Effector memory CD4-positive, alpha-beta T cell (primary cell): ENCODE measurements around the gene TYMP.
"Not testable (repeated sequence)": the region's sequence is repeated elsewhere in the genome, so short reads cannot be mapped to it uniquely, and the experiment has no call there.

Source experiments
- DNase-seq, 3 donors: peaks; one replicate each; pipeline ENCODE4 v3.0.0-alpha.2; 2020
- H3K27ac ChIP-seq: 2 replicates; pipeline ENCODE4 v1.7.0; 2013; ENCODE audit warnings: mild to moderate bottlenecking, low read length, moderate library complexity; ENCODE audit not compliant: insufficient read depth, poor library complexity, severe bottlenecking
- H3K27me3 ChIP-seq: replicated peaks from 2 replicates; pipeline ENCODE4 v1.7.0; 2013; ENCODE audit warnings: mild to moderate bottlenecking, low read length; ENCODE audit not compliant: insufficient read depth, control insufficient read depth, poor library complexity, severe bottlenecking
- H3K36me3 ChIP-seq: 2 replicates; pipeline ENCODE4 v1.7.0; 2013; ENCODE audit warnings: mild to moderate bottlenecking, low read length, moderate library complexity; ENCODE audit not compliant: control insufficient read depth, insufficient read depth
- H3K4me1 ChIP-seq: 2 replicates; pipeline ENCODE4 v1.7.0; 2013; ENCODE audit warnings: low read length, mild to moderate bottlenecking; ENCODE audit not compliant: control insufficient read depth, insufficient read depth, poor library complexity, severe bottlenecking
- H3K4me3 ChIP-seq: 2 replicates; pipeline ENCODE4 v1.7.0; 2013; ENCODE audit warnings: low read length, low read depth, mild to moderate bottlenecking; ENCODE audit not compliant: insufficient read depth, poor library complexity, severe bottlenecking
- H3K9me3 ChIP-seq: 2 replicates; pipeline ENCODE4 v1.7.0; 2013; ENCODE audit warnings: mild to moderate bottlenecking, low read length, moderate library complexity; ENCODE audit not compliant: control insufficient read depth

The TYMP gene

DNA sequence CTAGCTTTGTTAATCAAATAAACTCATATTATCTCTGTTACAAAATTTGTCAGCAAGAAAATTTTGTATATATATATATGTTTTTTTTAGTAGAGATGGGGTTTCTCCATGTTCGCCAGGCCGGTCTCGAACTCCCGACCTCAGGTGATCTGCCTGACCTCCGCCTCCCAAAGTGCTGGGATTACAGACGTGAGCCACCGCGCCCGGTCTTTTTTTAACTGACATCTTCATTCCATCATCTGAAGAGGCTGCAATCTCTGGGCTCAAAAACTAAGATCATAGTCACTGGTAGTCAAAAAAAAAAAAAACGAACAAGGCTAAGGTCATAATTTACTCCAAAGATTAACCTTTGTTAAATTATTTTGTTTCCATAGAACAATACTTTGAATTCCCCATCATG lies 10.6 kb upstream of the TYMP start:
- no peak overlapping the region for H3K4me3 ChIP-seq
- H3K36me3 ChIP-seq: no peaks in the 10 kb centered on the region
- H3K9me3 ChIP-seq: no peaks in the 10 kb centered on the region
- no peaks in the 10 kb centered on the region for H3K27me3 ChIP-seq
- H3K4me1 ChIP-seq: peaks cover 30% of the 10 kb centered on the region
- no peak for DNase-seq
- peak overlapping the region; percentile 98 for H3K27ac ChIP-seq

DNA sequence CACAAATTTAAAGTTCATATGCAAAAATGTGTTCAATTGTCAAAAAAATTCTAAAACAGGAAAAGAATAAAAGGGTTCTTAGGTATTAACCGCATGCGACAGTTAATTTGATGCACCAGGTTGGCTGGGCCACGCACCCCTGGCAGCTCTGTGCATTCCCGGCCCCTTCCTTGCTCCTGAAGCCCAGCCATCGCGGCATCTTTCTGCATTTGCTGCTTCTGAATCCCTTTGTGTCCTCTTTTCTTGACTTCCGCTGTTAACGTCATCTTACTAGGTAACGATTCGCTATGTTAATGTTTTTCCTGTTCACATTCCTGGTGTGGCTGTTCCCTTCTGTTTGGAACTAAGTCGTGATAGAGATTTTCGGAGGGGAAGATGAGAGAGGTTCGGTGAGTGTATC lies 8.0 kb upstream of the TYMP start:
- Histone ChIP-seq H3K27me3 (no peaks in the 10 kb centered on the region), H3K27ac (peak overlapping the region; percentile 98), H3K4me3 (no peak overlapping the region), H3K36me3 (no peaks in the 10 kb centered on the region), H3K4me1 (peaks cover 23% of the 10 kb centered on the region), H3K9me3 (no peaks in the 10 kb centered on the region)
- no peak for DNase-seq

DNA sequence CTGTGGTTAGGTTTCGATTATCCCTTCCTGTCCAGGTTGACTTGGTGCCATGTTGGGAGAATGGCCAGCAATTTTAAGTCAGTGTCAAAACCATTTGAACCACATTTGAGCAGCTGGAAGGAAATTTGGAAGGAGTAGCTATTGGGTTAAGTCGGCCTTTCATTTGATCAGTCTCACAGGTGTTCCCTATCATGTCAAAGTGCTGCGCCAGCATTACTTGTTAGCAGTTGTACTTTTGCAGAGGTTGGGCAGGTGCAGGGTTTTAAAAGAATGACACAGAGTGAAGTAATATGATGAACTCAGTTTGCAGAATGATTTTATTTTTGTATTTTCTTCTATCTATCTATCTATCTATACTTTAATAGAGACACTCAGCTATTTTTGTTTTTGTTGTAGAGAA lies 6.4 kb upstream of the TYMP start:
- DNase-seq: no peak
- Histone ChIP-seq H3K36me3 (no peaks in the 10 kb centered on the region), H3K4me1 (peaks cover 28% of the 10 kb centered on the region), H3K27ac (no peak overlapping the region), H3K9me3 (no peaks in the 10 kb centered on the region), H3K4me3 (no peak overlapping the region), H3K27me3 (no peaks in the 10 kb centered on the region)

DNA sequence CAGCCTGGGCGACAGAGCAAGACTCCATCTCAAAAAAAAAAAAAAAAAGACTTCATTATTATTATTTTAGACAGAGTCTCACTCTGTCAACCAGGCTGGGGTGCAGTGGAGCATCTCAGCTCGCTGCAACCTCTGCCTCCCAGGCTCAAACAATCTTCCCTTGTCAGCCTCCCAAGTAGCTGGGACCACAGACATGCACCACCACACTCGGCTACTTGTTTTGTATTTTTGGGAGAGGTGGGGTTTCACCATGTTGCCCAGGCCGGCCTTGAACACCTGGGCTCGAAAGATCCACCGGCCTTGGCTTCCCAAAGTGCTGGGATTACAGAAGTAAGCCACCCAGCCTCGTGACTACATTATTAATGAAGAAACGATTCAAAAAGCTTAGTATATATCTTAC lies 5.3 kb upstream of the TYMP start:
- no peaks in the 10 kb centered on the region for H3K36me3 ChIP-seq
- peaks cover 36% of the 10 kb centered on the region for H3K4me1 ChIP-seq
- H3K27ac ChIP-seq: no peak overlapping the region
- no peaks in the 10 kb centered on the region for H3K27me3 ChIP-seq
- H3K4me3 ChIP-seq: no peak overlapping the region
- no peaks in the 10 kb centered on the region for H3K9me3 ChIP-seq
- no peak for DNase-seq

DNA sequence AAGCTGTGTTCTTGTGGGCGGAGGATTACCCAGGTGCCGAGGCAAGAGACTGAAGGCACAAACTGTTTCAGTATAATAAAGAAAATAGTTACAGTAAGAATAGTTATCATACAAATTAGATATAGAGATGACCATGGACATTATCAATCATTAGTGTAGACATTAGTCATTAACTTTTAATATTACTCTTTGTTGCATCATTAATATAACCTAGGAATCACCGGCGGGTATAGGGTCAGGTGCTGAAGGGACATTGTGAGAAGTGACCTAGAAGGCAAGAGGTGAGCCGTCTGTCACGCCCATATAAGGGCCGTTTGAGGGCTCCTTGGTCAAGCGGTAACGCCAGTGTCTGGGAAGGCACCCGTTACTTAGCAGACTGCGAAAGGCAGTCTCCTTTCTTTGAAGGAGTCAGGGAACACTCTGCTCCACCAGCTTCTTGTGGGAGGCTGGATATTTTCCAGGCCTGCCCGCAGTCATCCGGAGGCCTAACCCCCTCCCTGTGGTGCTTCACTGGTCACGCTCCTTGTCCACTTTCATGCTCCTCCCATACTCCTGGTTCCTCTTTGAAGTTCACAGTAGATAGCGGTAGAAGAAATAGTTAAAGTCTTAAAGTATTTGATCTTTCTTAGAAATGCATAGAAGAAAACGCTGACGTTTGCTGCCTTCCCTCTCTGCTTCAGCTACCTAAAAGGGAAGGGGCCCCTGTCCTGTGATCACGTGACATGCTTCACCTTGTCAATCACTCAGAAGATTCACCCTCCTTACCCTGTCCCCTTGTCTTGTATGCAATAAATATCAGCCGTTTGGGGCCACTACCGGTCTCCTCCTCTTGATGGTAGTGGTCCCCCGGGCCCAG lies 4.3 kb upstream of the TYMP start:
- DNase-seq, H3K27ac ChIP-seq, H3K27me3 ChIP-seq, H3K4me3 ChIP-seq, H3K9me3 ChIP-seq, H3K36me3 ChIP-seq: not testable (repeated sequence)
- peaks cover 31% of the 10 kb centered on the region for H3K4me1 ChIP-seq

DNA sequence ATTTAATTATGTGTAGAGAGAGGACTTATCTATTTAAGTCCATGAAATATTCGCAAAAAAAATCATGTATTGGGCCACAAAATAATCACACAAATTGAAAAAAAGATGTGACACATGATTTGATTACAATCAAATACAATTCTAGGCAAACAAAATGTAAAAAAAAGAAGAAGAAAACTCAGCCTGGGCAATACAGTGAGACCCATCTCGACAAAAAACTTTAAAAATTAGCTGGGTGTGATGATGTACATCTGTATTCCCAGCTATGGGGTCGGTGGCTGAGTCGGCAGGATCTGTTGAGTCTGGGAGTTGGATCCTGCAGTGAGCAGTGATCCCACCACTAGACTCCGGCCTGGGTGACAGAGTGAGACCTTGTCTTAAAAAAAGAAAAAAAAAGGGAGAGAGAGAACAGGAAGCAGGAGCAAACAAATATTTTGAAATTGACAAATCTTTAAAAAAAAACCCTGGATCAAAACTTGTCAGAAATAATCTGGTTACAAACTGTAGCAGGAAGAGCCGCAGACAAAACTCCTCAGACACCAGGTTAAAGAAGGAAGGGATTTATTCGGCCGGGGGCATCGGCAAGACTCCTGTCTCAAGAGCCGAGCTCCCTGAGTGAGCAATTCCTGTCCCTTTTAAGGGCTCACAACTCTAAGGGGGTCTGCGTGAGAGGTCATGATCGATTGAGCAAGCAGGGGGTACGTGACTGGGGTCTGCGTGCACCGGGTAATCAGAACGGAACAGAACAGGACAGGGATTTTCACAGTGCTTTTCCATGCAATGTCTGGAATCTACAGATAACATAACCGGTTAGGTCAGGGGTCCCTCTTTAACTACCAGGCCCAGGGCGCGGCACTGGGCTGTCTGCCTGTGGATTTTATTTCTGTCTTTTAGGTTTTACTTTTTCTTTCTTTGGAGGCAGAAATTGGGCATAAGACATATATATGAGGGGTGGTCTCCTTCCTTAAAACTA lies 3.3 kb upstream of the TYMP start:
- peaks cover 21% of the 10 kb centered on the region for H3K4me1 ChIP-seq
- H3K9me3 ChIP-seq: no peaks in the 10 kb centered on the region
- H3K4me3 ChIP-seq: no peak overlapping the region
- DNase-seq: no peak
- H3K27me3 ChIP-seq: no peaks in the 10 kb centered on the region
- H3K36me3 ChIP-seq: no peaks in the 10 kb centered on the region
- peak overlapping the region; percentile 97 for H3K27ac ChIP-seq

DNA sequence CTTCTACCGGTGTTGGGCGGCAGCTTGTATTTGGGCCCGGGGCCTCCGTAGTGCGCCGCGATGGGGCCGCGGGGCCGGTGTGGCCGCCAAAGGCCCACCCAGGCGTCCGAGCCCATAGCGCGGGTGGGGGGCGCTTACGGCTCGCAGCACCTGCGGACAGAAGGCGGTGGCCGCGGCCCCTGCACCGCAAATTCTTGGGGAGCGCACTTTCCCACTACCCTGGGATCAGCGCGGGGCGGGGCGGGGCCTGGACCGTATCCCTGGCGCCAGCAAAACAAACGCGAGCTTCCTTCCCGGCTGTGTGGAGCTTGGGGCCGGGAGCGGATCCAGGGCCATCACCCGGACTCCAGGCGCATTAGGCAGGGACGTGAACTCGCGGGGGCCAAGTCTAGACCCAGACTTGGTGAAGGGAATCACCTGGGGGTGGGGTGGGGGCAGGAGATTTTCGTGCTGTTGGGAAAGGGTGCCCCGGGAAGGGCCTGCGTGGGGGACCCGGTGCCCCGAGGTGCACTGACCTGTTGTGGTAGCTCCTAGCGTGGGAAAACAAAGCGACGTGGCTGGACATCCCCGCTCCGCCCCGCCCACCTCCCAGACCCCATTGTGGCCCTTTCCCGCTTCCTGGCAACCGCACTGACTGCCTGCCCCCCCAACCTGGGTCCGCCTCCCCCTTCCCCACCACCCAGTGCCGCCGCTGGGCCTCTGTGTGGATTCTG lies 2.3 kb upstream of the TYMP start:
- H3K4me1 ChIP-seq: peaks cover 22% of the 10 kb centered on the region

DNA sequence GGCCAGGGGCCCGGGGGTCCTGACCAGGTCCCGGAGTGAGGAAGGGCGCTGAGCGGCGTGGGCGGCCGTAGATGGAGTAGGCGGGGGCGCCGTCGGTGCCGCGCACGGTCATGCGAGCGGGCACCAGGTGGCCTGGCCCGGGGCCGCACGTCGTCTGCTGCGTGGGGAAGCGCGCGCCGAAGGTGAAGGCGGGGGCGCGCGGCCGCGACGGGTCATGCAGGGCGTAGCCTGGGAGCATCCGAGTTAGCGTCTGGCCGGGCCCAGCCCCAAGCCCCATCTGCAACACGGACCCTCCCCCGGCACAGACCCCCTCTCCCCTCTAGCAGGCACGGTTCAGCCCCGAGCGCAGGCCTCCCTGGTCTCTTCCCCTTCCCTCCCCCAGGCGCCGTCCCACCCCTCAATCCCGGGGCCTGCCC lies 1.7 kb upstream of the TYMP start:
- Histone ChIP-seq H3K4me3 (peak overlapping the region; percentile 66), H3K27me3 (no peaks in the 10 kb centered on the region), H3K27ac (peak overlapping the region; percentile 97), H3K4me1 (peaks cover 28% of the 10 kb centered on the region), H3K9me3 (no peaks in the 10 kb centered on the region), H3K36me3 (no peaks in the 10 kb centered on the region)
- DNase-seq: peak in 2 of 3 donors; percentile 45 to 54

More for the DNA sequence above, 2.3 kb upstream of the TYMP start:
- DNase-seq: no peak
- Histone ChIP-seq H3K36me3 (no peaks in the 10 kb centered on the region), H3K4me3 (peak overlapping the region; percentile 66), H3K27ac (peak overlapping the region; percentile 97), H3K9me3 (no peaks in the 10 kb centered on the region), H3K27me3 (no peaks in the 10 kb centered on the region)

DNA sequence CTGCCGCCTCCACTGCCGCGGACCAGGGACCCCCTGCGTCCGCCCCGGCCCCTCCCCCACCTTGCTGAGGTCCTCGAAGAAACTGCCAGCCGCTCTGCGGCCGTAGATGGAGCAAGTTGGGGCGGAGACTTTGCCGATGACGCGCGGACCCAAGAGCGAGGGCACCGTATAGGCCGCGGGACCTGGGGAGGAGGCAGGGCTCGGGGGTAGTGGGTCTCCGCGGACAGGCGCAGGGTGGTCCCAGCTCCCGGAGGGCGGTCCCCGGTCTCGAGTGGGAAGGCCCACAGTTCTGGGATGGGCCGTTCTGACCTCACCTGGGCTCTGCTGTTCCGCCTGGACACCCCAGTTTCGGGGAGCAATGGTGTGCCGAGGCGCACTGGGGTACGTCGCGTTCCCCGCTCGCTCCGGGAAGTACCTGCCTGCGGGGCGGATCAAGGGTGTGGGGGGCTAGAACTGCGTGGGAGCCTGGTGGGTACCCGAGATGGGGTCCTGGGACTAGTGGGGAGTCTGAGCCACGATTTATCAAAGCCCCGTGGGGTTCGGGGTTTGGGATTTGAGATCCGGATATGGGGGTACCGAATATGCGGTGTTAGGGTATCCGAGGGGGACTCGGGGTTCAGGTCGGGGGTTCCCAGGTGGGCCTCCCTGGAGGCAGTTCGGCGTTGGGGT lies 1.2 kb upstream of the TYMP start:
- no peaks in the 10 kb centered on the region for H3K27me3 ChIP-seq
- peak; percentile 49 to 63 (median 58) for DNase-seq
- peak overlapping the region; percentile 66 for H3K4me3 ChIP-seq
- H3K36me3 ChIP-seq: no peaks in the 10 kb centered on the region
- H3K4me1 ChIP-seq: peaks cover 32% of the 10 kb centered on the region
- no peaks in the 10 kb centered on the region for H3K9me3 ChIP-seq
- H3K27ac ChIP-seq: peak overlapping the region; percentile 97
